ENCODE measurements around the gene ELMO1.

ELMO1 gene

DNA sequence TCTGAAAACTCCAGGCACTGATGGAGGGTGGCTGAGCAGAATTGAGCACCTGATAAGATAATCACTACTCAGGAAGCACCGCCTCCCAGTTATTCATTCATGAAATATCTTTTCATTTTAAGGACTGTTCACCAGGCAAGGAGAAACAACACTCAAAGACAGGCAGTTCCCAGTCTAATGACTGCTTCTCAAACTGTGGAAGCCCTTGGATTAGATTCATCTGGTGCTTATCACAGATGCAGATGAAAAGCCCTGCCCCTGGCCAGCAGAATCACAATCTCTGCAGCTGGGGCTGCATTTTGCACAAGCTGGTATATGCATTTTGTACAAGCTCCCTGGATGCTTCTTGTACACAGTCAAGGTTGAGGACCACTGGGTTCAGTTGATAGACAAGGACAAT is 109.7 kb downstream of the ELMO1 start:
- no peak for DNase-seq (ENCODE audit: low read depth, low spot score)
- no peak overlapping the region for H3K4me3 ChIP-seq (ENCODE audit: low read length)

DNA sequence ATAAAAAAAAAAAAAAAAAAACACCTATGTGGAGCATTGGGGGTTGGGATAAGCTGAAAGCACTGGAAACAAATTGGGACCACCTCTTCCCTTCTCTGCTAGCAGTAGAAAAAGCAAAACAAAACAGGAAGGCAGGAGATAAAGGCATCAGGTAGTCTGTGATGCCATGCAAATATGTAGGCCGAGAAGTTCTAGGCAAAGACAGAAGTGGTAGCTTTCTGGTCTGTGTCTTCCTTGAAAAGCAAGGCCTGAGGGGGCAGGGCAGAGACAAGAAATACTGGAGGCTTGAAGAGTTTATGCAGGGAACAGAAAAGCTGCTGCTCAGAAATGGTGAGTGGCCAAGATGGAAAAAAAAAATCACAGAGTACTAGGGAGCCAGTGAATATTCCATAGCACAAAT is 111.1 kb downstream of the ELMO1 start:
- no peak for DNase-seq (ENCODE audit: low read depth, low spot score)
- H3K4me3 ChIP-seq (ENCODE audit: low read length), result no peak overlapping the region

DNA sequence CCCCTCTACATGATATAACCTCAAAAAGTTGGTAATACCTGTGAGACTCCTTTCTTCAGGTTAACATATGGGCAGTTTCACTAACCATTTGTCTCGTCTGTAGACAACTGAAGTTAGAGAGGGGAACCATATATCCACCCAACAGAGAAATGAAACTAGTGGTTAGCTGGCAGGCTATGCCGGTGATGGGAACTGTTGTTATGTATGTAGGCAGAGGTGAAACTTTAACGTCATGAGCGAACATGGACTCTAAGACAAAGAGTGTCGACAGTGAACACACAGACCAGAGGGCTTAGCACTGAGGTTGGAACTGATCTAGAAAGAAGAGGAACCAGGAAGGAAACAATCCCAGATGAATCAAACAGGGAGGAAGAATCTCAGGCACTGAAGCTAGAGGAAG is 112.4 kb downstream of the ELMO1 start:
- DNase-seq (ENCODE audit: low read depth, low spot score), result no peak
- H3K4me3 ChIP-seq (ENCODE audit: low read length), result no peak overlapping the region

DNA sequence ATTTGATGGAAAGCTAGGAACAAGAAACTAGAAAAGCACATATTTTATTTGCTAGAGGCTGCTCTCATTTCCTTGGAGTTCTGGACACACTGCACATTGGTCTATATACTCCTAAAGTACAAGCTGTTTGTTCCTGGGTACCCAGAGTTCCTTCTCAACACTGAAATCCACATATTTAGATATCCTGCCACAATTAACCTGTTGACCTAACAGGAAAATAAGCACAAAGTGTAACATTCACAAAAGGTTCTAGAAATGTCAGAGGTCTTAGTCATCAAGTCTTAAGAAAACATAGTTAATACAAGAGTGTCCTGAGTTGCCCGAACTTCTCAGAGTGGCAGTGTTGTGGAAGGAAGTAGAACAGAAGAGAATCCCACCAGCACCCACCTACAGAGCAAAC is 115.6 kb downstream of the ELMO1 start:
- DNase-seq (ENCODE audit: low read depth, low spot score), result no peak
- H3K4me3 ChIP-seq (ENCODE audit: low read length), result no peak overlapping the region

DNA sequence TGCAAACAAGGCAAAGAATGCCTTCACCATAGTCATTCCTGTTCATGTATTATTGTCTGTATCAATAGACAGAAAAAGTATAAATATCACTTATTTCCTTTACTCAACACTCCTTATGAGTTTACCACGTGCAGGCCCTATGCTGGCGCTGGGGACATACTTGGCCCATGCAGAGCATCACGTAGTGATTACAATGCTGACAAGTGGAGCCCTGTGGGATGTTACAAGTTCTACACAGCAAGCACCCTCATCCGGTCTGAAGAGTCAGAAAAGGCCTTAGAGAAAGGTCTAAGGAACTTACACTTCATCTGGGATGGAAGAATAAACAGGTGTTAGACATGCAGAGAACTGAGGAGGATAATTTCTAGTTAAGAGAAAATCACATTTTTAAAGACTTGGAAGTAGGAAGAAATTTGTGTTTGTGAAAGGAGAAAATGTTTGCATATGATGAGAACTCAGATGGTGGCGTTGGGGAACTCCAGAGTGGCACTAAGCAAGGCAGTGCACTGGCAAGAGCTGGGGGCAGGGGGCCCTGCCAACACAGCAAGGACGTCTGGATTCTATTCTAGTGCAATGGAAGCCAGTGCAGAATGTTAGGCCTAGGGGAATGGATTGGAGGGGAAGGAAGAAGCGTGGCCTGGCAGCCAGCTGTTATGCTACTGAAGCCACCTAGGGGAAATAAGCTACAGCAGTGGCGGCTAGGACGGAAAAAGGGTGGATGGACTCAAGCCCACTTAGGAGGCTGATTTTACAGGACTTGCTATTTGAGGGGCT is 116.2 kb downstream of the ELMO1 start:
- no peak for DNase-seq (ENCODE audit: low read depth, low spot score)
- H3K4me3 ChIP-seq (ENCODE audit: low read length), result no peak overlapping the region

DNA sequence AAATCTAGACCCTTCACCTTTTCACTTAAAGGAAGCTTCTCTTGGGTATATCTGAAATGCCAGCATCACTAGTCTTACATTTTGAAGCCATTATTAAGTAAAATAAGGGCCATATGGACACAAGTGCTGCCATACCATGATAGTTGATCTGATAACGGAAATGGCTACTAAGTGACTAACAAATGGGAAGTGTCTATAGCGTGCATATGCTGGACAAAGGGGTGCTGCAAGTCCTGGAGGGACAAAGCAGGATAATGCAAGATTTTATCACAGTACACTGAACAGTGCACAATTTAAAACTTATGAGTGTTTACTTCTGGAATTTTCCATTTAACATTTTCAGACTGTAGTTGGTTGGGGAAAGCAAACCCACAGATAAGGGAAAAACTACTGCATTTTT is 117.9 kb downstream of the ELMO1 start:
- DNase-seq (ENCODE audit: low read depth, low spot score), result no peak

DNA sequence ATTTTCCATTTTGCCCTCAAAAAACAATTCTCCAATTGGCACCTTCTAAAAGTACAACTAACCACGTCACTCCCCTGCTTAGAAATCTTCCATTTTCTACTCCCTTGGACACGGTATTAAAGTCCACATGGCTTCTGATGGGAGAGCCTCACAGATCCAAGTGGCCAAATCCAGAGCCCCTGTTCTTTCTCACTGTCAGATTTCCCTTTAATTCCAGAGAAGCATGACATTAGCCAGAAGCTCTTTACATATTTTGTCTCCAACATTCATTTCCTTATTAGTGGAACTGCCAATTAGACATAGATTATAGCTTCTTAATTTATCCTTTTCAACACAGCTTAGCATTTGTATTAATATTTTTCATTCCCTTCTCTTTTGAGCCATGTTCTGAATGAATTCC is 118.7 kb downstream of the ELMO1 start:
- no peak overlapping the region for H3K4me3 ChIP-seq (ENCODE audit: low read length)
- DNase-seq (ENCODE audit: low read depth, low spot score), result no peak

More for the DNA sequence above, 117.9 kb downstream of the ELMO1 start:
- no peak overlapping the region for H3K4me3 ChIP-seq (ENCODE audit: low read length)

DNA sequence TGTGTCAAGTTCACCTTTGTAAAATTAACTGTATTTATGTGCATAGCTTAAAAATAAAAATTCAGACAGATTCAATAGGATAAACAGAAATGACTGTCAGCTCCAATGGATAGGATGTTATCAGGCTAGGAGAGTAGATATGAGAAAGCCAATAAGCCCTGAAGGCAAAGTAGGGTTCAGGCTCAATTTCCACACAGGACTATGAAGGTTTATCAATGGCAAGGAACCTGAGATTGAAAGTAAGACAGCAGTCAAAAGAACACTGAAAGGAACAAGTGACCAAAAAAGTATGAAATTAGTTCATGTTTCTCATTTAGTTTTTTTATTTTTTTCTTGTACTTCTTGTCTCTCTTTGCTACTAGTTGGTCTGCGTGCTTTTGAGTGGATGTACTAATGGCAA is 121.4 kb downstream of the ELMO1 start:
- DNase-seq (ENCODE audit: low read depth, low spot score), result no peak
- no peak overlapping the region for H3K4me3 ChIP-seq (ENCODE audit: low read length)

DNA sequence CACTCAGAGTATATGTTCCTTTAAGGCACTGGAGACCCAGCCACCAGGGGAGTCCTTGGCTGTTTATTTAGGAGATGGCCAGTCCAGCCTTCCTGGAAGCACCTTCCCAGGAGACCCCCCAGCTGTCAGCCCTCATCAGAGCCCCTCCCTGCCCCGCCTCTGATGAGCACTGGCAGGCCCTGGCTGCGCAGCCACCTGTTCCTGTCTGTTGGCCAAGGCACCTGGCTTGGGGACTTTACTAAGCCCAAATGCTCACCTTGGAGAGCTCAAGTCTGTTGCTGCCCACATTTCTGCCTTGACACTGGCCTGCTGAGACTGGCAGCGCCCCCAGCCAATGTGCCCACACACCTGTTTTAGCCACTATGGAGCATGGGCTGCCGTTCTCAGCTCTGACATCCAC is 124.7 kb downstream of the ELMO1 start:
- DNase-seq (ENCODE audit: low read depth, low spot score), result no peak
- no peak overlapping the region for H3K4me3 ChIP-seq (ENCODE audit: low read length)

DNA sequence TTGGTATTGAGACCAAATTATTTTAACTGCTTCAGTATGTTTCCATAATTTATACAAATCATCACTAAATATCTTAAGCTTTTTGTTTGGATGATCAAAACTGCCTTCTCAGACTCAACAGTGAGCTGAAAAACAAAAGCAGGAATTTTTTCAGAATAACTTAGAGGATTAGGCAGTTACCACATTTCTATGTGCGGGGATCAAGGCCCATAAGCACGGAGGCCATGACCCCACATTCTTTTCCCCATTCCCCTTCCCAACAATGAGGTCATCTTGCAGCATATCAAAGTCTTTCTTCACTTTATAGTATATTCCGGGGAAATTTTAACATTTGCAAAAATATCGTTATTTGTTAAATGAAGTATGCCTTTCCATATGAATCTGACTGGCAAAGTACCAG is 125.8 kb downstream of the ELMO1 start:
- DNase-seq (ENCODE audit: low read depth, low spot score), result no peak
- H3K4me3 ChIP-seq (ENCODE audit: low read length), result no peak overlapping the region

DNA sequence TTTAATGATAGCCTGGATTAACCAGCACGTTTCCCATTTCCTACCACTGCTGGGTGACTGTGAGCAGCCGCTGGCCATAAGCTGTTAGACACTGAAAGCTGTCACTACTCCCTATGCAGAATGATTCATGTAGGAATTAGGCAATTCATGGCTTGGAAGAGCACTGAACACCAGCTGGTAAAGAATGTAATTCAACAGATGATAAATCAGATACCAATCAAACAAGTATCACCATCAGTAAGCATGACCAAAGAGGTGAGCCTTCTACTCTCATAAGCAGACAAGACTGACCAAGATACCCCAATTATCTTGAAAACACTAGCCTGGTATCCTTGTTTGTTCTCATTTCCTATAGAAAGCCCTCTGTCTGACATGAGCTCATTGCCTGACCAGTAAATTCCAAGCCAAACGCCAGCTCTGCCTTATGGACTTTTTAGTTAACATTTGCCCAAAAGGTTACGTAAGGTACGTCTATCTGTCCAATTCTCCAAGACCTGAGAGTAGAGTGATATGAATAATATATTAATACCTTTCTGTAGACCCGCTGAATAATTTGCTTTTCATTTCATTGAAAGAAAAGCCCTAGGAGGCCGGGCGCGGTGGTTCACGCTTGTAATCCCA is 127.7 kb downstream of the ELMO1 start:
- DNase-seq (ENCODE audit: low read depth, low spot score), result no peak
- no peak overlapping the region for H3K4me3 ChIP-seq (ENCODE audit: low read length)

DNA sequence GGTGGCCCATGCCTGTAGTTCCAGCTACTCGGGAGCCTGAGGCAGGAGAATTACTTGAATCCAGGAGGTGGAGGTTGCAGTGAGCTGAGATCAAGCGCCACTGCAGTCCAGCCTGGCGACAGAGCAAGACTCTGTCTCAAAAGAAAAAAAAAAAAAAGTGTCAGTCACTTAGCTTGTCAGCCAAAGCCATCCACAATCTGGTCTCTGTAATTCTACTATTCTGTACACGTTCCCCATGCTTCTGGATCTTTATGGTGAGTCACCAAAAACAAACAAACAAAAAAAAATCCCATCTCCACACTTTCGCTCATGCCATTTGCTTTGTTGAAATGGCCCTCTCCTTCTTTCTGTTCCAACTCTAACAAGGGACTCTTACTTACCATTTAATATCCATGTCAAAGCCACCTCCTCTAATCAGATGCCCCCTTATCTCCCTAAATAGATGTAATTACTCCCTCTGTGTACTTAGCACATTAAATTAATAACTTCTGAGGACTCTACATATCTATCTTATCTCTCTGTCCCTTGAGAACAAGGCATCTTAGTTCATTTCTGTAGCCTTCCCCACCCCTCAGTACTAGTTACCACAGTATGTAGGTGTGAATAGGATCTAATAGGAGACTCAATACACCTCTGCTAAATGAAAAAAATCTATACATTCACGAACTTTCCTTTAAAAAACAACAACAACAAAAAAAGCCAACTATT is 128.4 kb downstream of the ELMO1 start:
- no peak overlapping the region for H3K4me3 ChIP-seq (ENCODE audit: low read length)
- DNase-seq (ENCODE audit: low read depth, low spot score), result no peak

DNA sequence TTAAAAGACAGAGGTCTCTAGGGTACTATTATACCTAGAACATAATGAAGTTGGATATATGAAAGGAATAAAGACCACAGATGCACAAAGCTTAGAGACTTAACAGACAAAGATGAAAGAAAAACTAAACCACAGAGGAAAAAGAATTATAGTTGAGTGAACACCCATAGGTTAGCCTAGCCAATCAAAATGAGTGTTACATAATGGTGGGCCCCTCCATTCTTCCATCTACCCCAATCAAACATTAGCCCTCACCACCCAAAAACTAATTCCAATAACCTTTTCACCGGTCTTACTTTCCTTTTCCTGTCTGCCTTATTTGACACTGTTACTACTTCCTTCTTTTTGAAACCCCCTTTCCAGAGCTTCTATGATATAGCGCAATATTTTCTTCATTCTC is 130.1 kb downstream of the ELMO1 start:
- no peak overlapping the region for H3K4me3 ChIP-seq (ENCODE audit: low read length)
- peak; percentile 88 for DNase-seq (ENCODE audit: low read depth, low spot score)

DNA sequence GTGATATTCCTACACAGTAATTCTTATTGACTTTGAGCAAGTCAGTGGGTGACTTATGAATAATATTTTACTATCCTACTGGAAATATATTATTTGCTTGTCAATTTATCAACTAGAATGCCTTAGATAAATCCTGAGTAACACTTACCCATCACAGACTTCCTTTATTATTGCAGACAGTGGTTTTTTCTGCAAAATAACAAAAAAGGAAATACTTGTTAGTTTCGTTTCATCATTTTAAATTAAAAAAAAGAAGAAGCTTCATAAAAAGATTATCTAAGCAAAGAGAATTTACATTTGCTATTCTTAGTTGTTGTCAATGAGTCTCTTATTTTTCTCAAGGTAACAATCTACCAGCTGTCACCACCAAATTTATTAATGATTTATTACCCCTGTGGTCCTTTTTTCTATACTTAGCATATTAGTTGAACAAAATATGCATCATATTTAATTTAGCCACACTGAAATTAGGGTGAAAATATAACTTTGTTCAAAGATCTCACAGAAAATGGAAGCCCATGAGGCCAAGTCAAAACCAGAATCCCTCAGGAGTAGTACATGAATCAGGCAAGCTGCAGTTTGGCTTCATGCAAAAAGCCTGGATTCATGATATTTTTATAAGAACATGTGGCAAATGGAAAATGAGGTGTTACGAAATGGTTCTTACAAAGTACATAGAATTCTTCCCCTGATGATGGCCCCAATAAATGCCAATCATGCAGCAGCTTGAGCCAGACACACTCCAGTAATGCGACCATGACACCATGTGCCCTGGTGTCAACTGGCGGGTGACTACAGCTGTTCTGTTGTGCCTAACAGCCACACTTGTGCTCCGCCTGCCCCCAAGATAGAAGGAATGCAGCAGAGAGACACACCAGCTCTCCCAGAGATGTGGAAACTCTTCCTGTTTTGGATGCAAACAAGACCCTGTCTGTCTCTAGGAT is 132.6 kb downstream of the ELMO1 start:
- DNase-seq (ENCODE audit: low read depth, low spot score), result no peak

DNA sequence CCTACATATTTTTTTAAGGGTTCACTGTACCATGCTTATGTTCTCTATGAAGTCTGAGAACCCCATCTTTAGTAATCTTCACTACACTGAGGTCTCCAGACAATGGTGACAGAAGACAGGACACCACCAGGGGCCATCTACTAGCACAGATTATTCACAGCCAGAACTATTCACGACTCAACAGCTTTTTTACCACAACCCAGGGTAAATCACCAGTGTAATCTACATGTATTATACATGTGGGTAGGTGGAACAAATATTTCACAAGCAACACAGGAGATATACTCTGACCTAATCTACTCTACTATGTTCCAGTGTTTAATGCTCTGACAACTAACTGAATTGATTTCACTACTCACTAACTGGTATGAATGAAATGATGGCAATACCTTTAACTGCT is 136.1 kb downstream of the ELMO1 start:
- H3K4me3 ChIP-seq (ENCODE audit: low read length), result no peak overlapping the region
- no peak for DNase-seq (ENCODE audit: low read depth, low spot score)

More for the DNA sequence above, 132.6 kb downstream of the ELMO1 start:
- H3K4me3 ChIP-seq (ENCODE audit: low read length), result no peak overlapping the region

DNA sequence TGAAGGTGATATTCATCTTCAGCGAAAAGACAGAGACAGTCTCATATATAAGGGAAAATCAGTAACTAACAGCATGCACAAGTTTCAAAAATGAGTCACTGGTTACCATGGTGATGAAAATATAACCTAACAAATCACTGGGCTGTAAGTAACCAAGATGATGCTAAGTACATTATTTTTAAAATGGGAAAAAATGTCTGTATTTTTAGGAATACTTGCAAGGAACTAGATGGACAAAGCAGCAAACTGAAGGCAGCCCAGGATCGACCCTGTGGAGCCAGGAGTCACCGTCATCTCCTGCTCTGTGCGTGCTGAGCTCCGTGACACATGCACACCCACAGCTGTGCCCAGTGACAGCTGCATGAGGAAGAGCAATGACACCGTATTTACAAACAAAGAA is 137.3 kb downstream of the ELMO1 start:
- no peak for DNase-seq (ENCODE audit: low read depth, low spot score)
- no peak overlapping the region for H3K4me3 ChIP-seq (ENCODE audit: low read length)

DNA sequence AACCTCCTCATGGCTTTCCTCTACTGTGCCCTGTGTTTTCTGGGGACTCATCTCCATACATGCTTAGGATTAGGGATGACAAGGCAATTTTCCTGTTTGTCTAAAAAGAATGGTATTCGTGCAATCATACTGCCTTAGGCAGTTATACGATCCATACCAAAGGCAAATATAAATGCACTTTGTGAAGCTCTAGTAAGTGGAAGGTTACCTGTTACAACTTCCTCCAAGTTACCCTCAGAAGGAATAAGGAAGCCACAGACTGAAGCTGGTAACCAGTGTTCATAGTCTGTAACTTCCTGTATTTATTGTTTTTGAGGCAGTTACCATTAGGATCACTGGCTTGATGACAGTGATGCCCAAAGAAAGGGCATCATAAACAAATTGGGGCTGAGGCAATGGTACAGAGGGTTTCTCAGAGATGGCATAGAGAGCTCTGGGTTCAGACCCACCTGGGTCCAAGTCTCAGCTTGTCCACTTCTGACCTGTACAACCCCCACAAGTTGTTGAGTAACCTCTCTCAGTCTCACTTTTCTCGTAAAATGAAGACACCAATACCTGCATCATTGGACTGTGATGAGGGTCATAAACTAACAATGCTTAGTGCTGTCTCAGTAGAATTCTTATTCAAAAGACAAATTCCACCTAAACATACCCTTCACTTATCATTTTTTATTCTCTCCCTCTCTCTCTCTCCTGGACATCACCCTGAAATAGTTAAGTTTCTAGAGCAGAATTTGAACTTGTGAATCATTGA is 138.2 kb downstream of the ELMO1 start:
- peak; percentile 56 for DNase-seq (ENCODE audit: low read depth, low spot score)
- H3K4me3 ChIP-seq (ENCODE audit: low read length), result no peak overlapping the region

DNA sequence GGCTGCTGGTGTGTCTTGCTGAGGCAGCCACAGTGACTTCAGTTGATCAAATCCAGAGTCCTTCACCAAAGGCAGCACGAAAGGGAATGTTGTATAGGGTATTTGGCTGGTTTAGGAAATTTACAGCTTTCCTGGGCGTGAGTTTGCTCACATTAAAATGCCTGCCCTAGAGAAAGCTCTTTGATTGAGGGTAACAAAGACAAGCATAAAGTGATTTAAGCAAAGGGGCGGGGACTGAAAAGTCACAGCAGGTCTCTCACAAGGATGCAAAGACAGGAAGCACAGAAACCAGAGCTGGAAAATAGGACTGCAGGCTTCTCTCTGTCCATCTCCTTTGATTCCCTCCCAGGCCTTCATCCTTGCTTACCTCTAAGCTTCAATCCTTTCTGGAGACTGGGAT is 139.2 kb downstream of the ELMO1 start:
- no peak for DNase-seq (ENCODE audit: low read depth, low spot score)
- H3K4me3 ChIP-seq (ENCODE audit: low read length), result no peak overlapping the region

DNA sequence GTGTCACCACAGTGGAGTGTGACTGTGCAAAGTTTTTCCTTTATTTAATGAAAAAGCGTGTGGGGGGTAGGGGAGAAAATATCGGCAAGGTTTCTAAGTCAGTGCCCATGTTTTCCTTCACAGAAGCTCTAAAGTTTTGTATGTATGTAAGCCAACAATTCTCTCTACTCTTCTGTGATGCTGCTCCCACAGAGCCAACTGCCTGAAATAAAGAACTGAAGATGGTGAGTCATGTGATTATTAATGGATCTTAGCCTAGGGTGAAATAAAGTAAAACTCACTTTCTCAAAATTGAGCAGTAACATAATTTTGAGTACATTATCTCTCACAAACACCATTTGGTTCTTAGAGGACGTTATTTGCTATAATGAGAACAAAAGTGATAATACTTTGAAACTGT is 143.7 kb downstream of the ELMO1 start:
- H3K4me3 ChIP-seq (ENCODE audit: low read length), result no peak overlapping the region
- no peak for DNase-seq (ENCODE audit: low read depth, low spot score)

Measured in Jurkat, Clone E6-1 (cell line).